ENCODE results near the gene NLGN1. TPM values are rescaled to one million over a fixed set of nuclear protein-coding genes. Genes with fewer than 3 reads are reported as not detected.

Gene NLGN1
- total RNA-seq, 1 experiment from 2014 or later, result 5.2 TPM

- no peak overlapping the region for H3K14ac ChIP-seq (ENCODE audit: insufficient read depth, low read length)
- H2BK12ac ChIP-seq (ENCODE audit: insufficient read length, low read depth, low read length), result no peak overlapping the region
- Mint-ChIP-seq H3K4me1 (peaks cover 2 to 3% of the 10 kb centered on the region in 2 experiments; a peak in 2 of 4 replicates), H3K36me3 (ENCODE audit: insufficient read depth in 1 of 3, low read depth in 3 of 3) (peaks cover 0 to 1% (median under 1%) of the 10 kb centered on the region in 3 experiments; a peak in 4 of 7 replicates), H3K27me3 (ENCODE audit: low read depth) (no peaks in the 10 kb centered on the region), H3K9me3 (peaks cover 1% of the 10 kb centered on the region in 2 experiments), H3K27ac (no peak overlapping the region; a peak in 1 of 7 replicates), H3K4me3 (no peak overlapping the region)
- H3K23me2 ChIP-seq (ENCODE audit: insufficient read length, low read depth, low read length, poor library complexity, severe bottlenecking), result no peaks in the 10 kb centered on the region
- H3K9me3 ChIP-seq (ENCODE audit: control insufficient read depth, low read depth, low read length), result no peaks in the 10 kb centered on the region
- H3K4me1 ChIP-seq (ENCODE audit: insufficient read depth, low read length), result no peaks in the 10 kb centered on the region
- H3K9ac ChIP-seq (ENCODE audit: extremely low read depth, insufficient read length, low read length), result no peak overlapping the region
- no peak overlapping the region for H2BK15ac ChIP-seq (ENCODE audit: low read depth, low read length)
- DNase-seq, result no peak
- H3K56ac ChIP-seq (ENCODE audit: insufficient read length, low read depth, low read length), result no peak overlapping the region
- H3K23ac ChIP-seq (ENCODE audit: insufficient read length, low read depth, low read length), result no peak overlapping the region
- peak; percentile 53; the same call in 2 of the 3 replicates for TF ChIP-seq CTCF (conservative IDR thresholded peaks at IDR 0.05)
- no peak overlapping the region for H4K5ac ChIP-seq (ENCODE audit: insufficient read length, low read depth, low read length)
- H2BK5ac ChIP-seq (ENCODE audit: insufficient read length, low read length), result no peak overlapping the region
- H3K79me1 ChIP-seq (ENCODE audit: insufficient read depth, low read depth, low read length, poor library complexity, severe bottlenecking), result no peaks in the 10 kb centered on the region
- no peak overlapping the region for H2AK5ac ChIP-seq (ENCODE audit: insufficient read length, low read length)
- no peaks in the 10 kb centered on the region for H3K27me3 ChIP-seq (ENCODE audit: insufficient read depth, low read length)
- no peak overlapping the region for H3K27ac ChIP-seq (ENCODE audit: insufficient read length, low read depth, low read length)
- H2AFZ ChIP-seq (ENCODE audit: low read length), result no peak overlapping the region
- H3K79me2 ChIP-seq (ENCODE audit: insufficient read depth, low read length), result no peaks in the 10 kb centered on the region
- no peak overlapping the region for H4K8ac ChIP-seq (replicated peaks; ENCODE audit: insufficient read length, low read depth, low read length)
- no peak overlapping the region for H3K4ac ChIP-seq (ENCODE audit: low read depth, low read length)
- H4K91ac ChIP-seq (ENCODE audit: insufficient read length, low read depth, low read length), result no peak overlapping the region
- H3K18ac ChIP-seq (ENCODE audit: insufficient read length, low read depth, low read length), result no peak overlapping the region
- H3T11ph ChIP-seq (ENCODE audit: low read length), result no peak overlapping the region
- no peak overlapping the region for H3K4me2 ChIP-seq (ENCODE audit: insufficient read depth, insufficient read length, low read length)
- no peak overlapping the region for H2BK120ac ChIP-seq (ENCODE audit: low read depth, low read length, poor library complexity, severe bottlenecking)
- H4K20me1 ChIP-seq (ENCODE audit: control insufficient read depth, insufficient read depth, insufficient read length), result no peaks in the 10 kb centered on the region
- H2BK20ac ChIP-seq (ENCODE audit: low read depth, low read length, poor library complexity, severe bottlenecking), result no peak overlapping the region
Measured at GRCh38 chr3:173876476-173876875, 478.9 kb downstream of the NLGN1 start.

All from H9 (cell line).